Activated CD8-positive, alpha-beta memory T cell treated with anti-CD3 and anti-CD28 coated beads for 24 hours (primary cell): ENCODE measurements around the gene TMPRSS2.

Experiments used
- DNase-seq: peaks from one replicate; pipeline ENCODE4 v3.0.0-alpha.2; 2020

Gene TMPRSS2

DNA sequence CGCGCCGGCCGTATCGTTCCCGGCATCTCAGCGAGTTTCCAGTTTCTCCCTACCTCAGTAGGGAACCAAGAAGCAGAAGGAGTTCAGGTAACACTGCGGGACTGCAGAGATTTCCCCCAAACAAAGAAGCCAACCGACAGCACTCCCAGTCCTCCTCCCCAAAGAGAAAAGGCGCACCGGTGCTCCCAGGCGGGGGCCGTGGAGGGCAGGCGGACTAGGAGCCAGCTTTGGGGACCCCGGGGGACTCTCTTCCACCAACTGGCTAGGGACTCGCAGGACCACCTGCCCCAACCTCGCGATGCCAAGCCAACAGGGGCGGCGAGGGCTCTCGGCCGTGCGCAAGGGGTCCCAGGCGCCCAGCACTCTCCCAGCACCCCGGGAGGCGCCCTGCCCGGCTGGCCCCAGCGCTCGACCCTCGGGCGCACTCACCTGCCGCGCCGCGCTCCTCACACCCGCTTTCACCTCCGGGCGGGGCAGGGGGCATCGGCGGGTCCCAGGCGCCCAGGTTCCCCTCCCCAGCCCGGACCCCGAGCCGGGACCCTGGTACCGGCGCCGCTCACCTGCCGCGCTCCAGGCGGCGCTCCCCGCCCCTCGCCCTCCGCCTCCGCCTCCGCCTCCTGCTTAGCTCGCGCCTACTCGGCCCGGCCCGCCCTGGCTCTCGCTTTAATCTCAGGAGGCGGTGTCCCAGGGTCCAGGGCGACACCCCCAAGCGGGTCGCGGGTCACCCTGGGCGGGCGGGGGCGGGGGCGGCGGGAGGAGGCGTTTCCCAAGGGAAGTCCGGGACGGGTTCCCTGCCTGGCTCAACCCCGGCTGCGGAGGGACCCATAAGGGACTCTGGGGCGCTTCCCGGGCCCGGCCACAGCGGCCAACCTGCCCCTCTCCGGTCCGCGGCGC is at the start of gene TMPRSS2:
Gene TMPRSS2 (minus strand): TSS at position 638 of the 894 bp plus-strand sequence. CDS start 10,025 bp downstream, outside the sequence.
- DNase-seq: no peak

DNA sequence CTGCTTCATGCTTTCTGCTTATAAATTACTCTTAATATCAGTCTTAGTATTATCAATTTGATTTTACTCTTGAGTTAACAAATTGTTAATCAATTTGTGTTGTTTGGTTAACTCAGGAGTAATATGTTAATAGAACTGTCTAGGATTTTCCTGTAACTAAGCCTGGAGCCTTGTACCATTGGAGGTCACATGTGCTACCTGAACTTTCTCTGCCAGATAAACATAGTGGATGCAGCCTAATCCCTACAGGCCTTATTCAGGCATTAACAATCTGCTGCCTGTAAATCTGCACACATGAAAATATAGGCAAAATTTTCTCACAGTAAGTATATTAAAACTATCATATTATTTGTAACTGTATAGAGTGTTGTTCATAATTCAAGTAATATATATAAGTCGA is 47.1 kb upstream of the TMPRSS2 start:
- no peak for DNase-seq

DNA sequence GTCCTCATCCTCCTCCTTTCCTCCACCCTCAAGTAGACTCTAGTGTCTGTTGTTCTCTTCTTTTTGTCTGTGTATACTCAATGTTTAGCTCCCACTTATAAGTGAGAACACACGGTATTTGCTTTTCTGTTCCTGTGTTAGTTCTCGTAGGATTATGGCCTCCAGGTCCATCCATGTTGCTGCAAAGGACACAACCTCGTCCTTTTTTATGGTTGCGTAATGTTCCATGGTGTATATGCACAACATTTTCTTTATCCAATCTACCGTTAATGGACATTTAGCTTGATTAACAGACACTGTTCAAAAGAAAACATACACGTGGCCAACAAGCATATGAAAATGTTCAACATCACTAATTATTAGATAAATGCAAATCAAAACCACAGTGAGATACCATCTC is 44.3 kb upstream of the TMPRSS2 start:
- no peak for DNase-seq

DNA sequence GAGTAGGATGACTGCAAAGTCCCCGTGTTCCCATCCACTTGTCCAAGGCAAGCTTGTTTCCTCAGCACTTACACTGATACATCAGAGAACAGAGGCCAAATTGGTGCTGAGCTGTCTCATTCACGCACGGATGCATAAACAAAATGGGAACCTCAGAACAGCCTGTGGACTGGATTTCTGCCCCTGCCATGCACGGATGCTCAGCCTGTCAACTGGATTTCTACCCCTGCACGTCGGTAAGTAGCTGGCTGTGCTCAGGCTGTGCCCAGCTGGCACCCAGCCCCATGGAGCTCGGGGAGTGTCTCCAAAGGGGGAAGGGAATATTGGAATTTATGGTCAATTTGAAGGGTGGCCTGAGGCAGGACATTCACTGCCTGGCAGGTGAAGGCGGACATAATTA is 40.8 kb upstream of the TMPRSS2 start:
- no peak for DNase-seq

DNA sequence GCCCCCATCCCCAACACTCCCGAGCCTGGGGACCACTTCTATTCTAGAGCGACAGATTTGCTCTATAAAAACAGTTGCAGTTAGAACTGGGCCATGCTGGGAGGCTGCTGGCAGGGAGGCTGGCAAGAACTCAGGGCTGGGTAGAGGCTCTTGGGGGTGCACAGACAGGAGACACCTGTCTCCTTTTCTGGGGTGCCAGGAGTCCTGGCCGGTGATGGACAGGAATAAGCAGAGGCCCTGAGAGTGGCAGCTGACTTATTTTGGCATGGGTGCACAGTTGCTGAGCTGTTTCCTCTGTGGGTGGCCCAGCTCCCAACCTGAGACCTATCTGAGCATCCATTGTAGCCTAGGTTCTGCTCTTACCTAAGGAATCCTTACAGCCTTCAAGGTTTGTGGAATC is 39.2 kb upstream of the TMPRSS2 start:
- no peak for DNase-seq

DNA sequence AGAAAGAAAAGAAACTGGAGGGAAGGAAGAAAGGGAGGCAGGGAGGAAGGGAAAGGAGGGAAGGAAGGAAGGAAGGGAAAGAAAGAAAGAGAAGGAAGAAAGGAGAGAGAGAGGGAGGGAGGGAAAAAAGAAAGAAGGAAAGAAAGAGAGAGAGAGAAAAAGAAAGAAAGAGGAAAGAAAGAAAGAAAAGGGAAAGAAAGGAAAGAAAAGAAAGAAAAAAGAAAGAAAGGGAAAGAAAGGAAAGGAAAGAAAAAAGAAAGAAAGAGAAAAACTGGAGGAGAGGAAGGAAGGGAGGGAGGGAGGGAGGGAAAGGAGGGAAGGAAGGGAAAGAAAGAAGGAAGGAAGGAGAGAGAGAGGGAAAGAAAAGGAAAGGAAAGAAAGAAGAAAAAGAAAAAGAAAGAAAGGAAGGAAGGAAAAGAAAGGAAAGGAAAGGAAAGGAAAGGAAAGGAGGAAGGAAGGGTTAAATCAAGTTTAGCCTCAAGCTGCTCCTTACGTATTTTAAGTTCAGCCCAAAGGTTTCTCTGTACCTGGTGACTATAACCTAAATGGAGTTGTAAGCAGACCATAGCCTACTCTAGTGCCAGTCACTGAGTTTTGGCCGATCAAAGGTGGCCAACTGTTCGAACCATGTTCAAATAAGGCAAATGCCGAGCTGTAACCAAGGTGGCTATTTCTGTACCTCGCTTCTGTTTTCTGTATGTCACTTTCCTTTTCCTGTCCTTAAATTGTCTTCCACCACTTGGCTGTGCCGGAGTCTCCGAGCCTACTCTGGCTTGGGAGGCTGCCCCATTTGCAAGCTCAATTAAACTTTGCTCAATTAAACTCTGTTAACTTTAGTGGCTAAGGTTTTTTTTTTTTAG is 37.8 kb upstream of the TMPRSS2 start:
- no peak for DNase-seq

DNA sequence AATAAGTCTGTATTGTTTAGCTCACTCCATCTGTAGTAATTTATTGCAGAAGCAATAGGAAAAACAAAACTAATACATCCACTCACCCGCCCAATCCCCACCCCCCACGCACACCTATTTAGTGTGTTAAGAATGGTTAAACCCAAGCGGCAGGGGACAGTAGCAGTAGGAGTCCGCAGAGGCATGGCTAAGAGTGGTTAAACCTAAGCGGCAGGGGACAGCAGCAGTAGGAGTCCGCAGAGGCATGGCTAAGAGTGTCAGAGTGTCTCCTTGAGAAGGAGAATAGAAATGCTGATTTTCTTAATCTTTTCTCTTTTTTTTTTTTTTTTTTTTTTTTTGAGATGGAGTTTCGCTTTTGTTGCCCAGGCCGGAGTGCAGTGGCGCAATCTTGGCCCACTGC is 34.8 kb upstream of the TMPRSS2 start:
- no peak for DNase-seq

DNA sequence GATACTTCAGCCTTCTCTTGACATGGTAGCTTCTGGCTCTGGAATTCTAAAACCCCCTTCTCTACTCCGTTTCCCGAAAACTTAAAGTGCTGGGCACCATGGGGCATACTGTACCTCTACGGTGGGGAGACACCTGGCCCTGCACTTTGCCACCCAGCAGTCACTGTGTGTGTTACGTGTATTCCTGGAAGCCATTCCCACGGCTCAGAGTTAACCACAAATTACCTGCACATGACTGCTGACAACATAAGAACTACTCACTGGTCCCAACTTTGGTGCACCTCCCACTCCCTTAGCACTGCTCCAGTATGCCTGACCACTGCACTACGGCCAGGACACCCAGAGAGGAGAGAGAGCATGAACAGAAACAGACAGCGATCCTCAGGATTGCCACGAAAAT is 29.4 kb upstream of the TMPRSS2 start:
- no peak for DNase-seq

DNA sequence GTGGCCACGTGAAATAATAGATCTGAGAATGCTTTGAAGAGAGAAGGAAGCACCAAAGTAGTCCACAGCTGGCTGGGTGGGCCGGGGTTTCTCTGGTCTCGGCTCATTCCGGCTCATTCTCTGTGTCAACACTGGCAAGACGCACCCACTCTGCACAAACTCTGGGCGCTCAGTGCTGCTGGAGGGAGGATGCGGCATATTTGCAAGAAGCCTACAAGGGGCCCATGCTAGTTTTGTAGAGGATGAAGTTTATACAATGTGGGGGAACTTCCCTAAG is 28.8 kb upstream of the TMPRSS2 start:
- no peak for DNase-seq

DNA sequence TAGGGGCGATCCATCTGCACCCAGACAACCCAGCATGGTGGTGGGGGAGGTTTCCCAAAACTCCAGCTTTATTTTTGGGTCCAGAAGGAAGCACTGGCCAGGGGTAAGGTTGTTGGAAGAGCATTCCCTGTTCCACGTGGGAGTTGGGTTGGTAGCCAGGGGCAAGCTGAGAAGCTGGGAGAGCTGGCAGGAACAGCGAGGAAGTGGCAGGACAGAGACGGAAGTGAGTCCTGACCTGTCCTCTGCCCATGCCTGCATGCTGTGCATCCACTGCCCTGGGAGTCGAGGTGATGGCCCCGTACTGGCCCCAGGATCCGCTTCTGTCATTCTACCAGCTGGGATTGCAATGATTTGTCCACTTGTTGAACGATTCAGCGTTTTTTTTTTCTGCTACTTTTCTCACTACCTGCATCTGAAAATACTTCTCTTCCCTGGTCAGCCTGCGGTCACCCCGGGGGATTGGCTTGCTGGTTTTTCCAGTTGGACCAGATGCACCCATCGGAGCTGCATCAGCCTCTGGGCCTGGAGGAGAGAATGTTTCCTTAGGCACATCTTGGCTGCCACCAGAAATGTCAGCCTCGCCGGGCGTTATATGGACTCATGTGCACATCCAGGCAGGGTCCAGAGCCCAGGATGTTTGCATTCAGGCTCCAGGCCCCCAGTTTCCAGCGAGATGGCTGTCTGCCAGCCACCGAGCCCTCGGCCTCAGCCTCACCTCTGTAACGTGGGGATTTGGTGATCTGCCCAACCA is 28.3 kb upstream of the TMPRSS2 start:
- DNase-seq: no peak

DNA sequence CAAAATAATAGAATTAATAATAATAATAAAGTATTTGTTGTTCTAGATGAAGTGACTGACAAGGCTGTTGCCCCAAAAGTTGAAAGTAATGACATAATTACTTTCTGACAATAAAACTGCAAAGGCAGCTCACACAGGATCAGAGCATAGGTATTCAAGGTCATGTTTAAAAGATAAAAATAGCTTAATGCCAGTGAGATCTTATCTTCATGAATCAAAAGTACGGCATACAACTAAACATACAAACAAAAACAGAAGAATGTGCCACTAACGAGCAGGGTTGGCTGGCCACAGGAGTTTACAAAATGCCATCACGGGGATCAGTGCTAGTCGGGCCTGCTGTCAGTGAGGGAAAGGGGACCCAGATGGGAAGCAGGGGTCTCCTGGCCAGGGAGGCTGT is 22.4 kb upstream of the TMPRSS2 start:
- DNase-seq: no peak

DNA sequence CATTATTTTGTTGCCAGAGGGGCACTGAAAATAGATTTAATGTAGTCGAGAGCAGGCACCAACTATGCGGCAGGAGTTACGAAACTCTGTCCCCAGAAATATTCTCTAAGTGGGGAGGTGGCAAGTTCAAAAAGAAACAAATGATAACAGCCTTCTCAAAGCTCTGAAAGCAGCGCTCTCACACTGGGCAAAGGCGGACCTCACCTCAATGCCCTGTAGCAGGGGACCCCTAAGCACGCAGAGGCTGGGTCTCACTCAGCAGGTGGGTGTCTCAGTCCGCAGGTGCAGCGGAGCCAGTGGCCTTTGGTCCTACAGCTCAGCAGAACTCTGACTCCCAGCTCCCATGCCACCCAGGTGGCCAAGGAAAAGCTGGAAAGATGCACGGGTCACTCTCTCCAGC is 21.8 kb upstream of the TMPRSS2 start:
- no peak for DNase-seq

DNA sequence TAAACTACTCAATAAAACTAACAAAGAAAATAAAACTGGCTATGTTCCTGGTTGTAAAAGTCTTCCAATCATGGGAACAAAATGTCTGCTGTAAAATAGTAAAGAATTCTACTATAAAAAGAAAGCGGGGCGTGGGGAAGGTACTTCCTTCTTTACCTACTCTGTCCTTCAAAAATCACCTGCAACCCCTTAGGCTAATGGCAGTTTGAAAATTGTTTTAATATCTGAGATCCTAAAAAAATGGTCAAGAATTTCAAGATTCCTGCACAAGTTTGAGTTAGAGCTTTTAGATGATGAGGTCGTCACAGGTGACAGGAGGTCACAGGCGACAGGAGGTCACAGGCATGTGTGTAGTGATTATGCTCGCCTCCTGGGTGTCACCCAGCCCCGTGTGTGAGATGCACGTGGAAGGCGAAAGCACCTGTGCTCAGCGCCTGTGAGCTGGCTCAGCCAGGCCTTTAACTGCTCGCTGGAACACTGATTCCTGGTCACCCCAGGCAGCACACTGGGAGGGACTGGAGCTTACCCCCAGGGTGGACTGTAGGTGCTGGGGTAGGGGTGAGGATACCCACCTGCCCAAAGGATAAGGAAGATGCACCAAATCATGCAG is 18.6 kb upstream of the TMPRSS2 start:
- DNase-seq: no peak

DNA sequence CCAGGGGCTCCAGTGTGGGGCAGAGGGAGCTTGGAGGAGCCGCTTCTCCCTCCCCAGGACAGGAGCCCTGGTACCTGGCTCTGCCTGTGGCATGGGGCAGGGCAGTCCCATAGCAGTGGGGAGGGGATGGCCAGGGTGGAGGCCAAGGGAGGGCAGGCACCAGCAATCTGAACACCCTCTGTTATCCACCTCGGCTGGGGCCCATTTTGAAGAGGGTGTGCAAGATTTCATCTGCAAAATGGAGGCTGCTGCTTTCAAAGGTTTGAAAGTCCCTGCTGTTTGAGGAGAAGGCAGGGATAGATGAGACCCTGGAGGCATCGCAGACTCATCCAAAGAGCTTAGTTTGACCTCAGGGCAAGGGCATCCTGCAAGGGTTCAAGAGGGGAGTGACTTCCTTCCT is 15.2 kb upstream of the TMPRSS2 start:
- DNase-seq: no peak

DNA sequence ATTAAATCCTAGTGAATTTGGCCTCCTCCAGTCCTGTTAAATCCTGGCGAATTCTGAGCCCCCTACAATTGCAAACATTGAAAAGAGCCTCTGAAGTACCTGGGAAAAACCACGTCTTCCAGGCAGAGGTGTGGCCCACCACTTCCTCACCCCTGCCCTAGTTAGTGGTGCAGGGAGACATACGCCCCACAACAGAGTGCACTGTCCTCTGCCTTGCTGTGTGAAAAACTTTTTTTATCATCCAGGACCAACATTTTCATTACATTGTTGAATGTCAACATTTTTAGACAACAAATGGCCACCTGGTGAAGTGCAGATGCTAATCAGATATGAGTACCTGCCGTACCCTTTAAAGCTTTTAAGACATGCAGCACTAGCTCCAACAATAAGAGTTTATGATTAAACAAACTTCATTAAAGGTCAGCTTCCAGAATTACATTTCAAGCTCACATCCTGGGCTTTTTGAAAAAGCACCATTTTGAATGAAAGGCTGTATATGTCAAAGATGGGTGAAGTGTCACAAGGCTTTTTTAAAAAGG is 13.6 kb upstream of the TMPRSS2 start:
- no peak for DNase-seq

DNA sequence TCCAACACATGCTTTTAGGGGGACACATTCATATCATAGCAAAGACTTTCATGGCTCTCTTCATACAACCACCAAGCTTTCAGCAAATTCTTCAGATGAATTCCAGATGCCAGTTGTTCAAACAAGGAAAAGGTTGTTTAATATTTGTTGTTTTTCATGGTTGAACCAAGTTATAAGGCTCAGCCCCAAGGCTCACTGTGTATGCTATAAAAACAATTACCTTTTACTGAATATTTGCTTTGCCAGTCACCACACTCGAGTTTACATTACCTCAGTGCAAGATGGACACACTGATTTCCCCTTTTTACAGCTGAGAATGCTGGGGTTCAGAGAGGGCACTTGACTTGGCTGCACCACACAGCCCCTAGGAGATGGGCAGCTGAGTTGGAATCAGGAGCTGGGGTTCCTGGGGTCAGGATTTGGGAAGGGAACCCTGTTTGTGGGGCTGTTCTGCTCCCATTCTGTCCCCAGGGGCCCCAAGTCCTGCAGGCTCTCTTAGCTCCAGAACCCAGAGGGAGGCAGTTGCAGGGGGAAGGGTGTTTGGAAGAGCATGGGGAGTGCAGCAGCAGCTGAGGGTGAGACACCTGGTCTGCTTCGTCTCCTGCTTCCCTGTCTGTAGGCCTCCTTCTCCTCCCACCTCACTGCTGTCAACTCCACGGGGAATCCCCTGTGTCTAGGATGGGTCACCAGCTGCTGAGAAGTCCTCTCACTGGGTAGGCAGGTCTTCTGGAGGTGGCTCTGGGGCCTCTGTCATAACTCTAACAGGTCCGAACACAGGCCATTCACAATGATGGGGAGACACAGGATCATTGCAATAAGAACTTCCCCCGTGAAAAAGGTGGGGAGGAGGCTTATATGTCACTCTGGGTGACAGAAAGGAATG is 12.8 kb upstream of the TMPRSS2 start:
- no peak for DNase-seq

DNA sequence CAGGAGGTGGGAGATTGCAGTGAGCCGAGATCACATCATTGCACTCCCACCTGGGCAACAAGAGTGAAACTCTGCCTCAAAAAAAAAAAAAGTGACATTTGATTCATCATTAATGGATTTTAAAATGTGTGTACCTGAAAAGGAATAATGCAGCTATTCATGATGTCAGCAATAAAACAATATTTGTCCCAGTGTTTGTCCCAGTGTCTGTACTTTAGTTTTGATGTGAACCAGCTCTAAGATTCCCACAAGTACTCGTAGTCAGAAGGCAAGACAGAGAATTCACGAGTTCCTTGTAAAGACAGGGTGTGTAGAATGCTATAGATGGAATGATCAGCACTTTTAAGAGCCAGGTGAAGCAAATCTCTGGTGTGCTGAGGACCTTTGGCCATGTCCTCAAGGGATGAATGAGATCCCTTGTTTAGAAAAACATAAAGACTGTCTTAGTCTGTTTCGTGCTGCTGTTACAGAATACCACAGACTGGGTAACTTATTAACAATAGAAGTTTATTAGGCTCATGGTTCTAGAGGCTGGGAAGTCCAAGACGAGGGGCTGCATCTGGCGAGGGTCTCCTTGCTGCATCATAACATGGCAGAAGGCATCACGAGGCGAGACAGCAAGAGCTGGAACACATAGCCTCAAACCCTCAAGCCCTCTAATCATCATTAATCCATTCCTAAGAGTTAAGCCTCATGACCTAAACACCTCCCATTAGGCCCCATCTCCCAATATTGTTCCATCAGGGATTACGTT is 12.0 kb upstream of the TMPRSS2 start:
- no peak for DNase-seq

DNA sequence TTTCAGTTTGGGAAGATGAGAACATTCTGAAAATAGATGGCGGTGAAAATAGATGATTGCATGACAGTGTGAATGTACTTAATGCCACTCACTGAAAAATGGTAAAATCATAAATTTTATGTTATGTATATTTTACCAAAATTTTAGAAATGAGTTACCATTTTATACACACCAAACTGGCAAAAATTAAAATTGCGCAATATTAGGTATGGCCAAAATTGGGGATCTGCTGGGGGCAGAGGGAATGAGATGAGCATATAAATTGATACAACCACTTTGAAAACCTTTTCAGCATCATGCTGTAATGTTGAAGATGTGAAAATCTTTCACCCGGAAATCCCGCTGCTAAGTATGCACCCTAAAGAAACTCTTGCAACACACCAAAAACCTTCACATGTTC is 10.8 kb upstream of the TMPRSS2 start:
- DNase-seq: no peak

DNA sequence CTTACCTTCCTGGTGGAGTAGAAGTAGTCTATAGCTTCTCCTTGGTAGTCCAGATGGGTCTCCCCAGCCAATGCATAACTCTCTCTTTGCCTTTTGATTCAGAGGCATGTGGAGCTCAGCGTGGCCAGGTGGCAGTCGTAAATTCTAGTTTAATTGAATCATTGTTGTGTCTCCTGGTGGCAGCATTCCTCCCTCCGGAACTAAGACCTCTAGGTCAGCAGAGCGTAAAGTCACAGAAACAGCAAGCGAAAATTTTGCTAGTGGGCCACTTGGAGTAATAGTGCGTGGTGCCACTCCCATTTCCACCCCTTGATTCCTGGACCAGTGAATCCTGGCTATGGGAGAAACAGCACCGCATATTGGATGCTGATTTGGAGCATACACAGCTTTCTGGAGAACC is 3.9 kb upstream of the TMPRSS2 start:
- DNase-seq: no peak

DNA sequence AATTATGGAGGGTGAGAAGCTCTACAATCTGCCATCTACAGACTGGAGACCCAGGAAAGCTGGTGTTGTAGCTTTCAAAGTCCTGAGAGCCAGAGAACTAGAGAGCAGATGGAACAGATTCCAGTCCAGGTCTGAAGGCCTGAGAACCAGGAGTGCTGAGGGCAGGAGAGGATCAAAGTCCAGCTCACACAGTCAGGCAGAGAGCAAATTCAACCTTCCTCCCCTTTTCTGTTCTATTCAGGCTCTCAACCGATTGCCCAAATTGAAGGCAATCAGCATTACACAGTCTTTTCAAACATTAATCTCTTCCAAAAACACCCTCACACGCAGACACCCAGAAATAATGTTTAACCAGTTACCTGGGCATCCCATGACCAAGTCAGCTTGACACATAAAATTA is 2.5 kb upstream of the TMPRSS2 start:
- no peak for DNase-seq

DNA sequence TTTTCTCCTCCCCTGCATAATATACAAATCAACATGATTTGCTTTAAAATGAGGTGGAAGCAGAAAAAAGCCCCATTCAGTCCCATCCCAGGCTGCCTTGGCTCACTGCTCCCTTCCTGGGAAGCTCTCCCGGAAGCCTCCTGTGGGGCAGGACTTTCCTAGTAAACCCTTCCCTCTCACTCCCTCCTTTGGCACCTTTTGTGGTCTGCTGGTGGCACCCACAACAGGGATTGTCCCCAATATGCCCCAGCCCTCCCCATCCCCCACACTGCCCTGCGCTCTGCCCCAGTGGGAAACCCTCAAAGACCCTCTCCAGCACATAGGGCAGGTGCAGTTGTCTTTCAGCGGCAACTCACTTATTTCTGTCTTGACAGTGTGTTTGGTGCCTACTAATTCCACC is 1.8 kb upstream of the TMPRSS2 start:
- DNase-seq: no peak
